ENCODE measurements around the gene NHEJ1.
"Not testable (repeated sequence)": the region's sequence is repeated elsewhere in the genome, so short reads cannot be mapped to it uniquely, and the experiment has no call there.

Gene NHEJ1

DNA sequence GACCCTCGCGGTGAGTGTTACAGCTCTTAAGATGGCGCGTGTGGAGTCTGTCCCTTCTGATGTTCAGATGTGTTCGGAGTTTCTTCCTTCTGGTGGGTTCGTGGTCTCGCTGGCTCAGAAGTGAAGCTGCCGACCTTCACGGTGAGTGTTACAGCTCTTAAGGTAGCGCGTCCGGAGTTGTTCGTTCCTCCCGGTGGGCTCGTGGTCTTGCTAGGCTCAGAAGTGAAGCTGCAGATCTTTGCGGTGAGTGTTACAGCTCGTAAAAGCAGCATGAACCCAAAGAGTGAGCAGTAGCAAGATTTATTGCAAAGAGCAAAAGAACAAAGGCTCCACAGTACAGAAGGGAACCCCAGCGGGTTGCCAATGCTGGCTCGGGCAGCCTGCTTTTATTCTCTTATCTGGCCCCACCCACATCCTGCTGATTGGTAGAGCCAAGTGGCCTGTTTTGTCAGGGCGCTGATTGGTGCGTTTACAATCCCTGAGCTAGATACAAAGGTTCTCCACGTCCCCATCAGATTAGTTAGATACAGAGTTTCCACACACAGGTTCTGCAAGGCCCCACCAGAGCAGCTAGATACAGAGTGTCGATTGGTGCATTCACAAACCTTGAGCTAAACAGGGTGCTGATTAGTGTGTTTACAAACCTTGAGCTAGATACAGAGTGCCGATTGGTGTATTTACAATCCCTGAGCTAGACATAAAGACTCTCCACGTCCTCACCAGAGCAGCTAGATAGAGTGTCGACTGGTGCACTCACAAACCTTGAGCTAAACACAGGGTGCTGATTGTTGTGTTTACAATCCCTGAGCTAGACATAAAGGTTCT is 40.1 kb upstream of the NHEJ1 start:
- not testable (repeated sequence) for H3K27me3 ChIP-seq (ENCODE audit: insufficient read depth, low read length); H3K27ac ChIP-seq (ENCODE audit: low read length); H3K36me3 ChIP-seq (ENCODE audit: insufficient read depth, low read depth, low read length); H3K4me3 ChIP-seq (ENCODE audit: low read length); H3K9ac ChIP-seq (ENCODE audit: low read depth, low read length); H3K9me3 ChIP-seq (ENCODE audit: insufficient read depth, low read depth, low read length); H3K4me1 ChIP-seq (ENCODE audit: insufficient read depth, low read length)

DNA sequence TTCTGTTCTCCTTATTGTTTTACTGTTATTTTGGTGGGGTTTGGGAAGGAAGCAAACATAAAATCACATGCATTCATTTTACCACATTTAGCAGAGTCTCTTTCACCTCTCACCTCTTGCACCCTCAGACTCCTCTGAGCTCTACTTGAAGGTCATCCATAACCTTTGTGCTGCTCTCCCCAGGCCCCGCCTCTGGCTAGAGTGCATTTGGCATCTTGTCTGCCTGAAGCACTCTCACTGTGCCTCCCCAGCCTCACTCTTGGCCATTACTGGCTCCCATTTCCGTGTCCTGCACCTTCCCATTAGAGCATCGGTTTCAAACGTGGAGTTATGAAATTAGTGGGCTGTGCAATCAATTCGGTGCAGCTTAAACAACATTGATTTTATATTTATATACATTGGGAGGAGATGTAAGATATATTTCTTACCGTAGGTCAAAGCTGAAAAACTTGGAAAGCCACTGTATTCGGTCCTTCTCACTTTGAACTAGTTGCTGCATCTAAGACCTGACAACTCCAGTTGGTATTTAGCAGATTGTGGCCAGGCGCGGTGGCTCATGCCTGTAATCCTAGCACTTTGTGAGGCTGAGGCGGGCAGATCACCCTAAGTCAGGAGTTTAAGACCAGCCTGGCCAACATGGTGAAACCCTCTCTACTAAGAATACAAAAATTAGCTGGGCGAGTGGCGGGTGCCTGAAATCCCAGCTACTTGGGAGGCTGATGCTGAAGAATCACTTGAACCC is 39.0 kb upstream of the NHEJ1 start:
- no peak overlapping the region for H3K27ac ChIP-seq (ENCODE audit: low read length)
- H3K4me3 ChIP-seq (ENCODE audit: low read length) = no peak overlapping the region
- H3K9me3 ChIP-seq (ENCODE audit: insufficient read depth, low read depth, low read length) = no peaks in the 10 kb centered on the region
- no peaks in the 10 kb centered on the region for H3K27me3 ChIP-seq (ENCODE audit: insufficient read depth, low read length)
- H3K36me3 ChIP-seq (ENCODE audit: insufficient read depth, low read depth, low read length) = no peaks in the 10 kb centered on the region
- H3K4me1 ChIP-seq (ENCODE audit: insufficient read depth, low read length) = no peaks in the 10 kb centered on the region
- H3K9ac ChIP-seq (ENCODE audit: low read depth, low read length) = no peak overlapping the region

DNA sequence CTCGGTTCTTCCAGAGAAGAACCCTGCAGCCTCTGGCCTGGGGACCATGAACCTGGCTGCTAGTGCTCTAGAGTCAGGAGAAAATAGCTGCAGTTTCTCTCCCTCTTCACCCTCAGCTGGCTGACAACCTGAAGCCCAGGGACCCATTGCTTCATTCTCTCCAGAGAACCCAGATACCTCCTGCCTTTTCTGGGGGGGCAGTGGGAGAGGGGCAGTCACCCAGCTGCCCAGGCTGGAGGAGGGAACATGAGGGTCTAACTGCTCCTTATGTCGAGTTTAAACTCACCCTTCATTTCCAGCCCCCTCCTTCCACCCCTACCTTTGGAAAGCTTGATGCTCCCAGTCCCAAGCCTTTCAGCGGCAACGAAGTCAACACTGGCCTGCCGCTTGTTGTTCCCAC is 38.4 kb upstream of the NHEJ1 start:
- no peaks in the 10 kb centered on the region for H3K4me1 ChIP-seq (ENCODE audit: insufficient read depth, low read length)
- H3K4me3 ChIP-seq (ENCODE audit: low read length) = no peak overlapping the region
- H3K27ac ChIP-seq (ENCODE audit: low read length) = no peak overlapping the region
- H3K9ac ChIP-seq (ENCODE audit: low read depth, low read length) = no peak overlapping the region
- H3K27me3 ChIP-seq (ENCODE audit: insufficient read depth, low read length) = no peaks in the 10 kb centered on the region
- no peaks in the 10 kb centered on the region for H3K36me3 ChIP-seq (ENCODE audit: insufficient read depth, low read depth, low read length)
- H3K9me3 ChIP-seq (ENCODE audit: insufficient read depth, low read depth, low read length) = no peaks in the 10 kb centered on the region

DNA sequence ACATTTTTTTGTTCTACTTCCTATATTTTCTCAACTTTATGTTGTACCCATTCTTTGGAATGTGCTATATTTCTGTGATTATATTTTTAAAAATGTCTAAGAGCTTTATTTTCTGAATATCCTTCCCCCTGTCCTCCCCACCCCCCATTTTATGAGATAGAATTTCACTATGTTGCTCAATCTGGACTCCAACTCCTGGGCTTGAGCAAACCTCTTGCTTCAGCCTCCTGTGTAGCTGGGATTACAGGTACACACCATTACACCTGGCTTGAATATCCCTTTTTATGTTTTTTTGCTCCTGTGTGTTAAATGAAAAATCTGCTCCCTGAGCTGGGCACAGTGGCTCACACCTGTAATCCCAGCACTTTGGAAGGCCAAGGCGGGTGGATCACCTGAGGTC is 36.8 kb upstream of the NHEJ1 start:
- Histone ChIP-seq H3K9ac (ENCODE audit: low read depth, low read length) (no peak overlapping the region), H3K36me3 (ENCODE audit: insufficient read depth, low read depth, low read length) (no peaks in the 10 kb centered on the region), H3K4me3 (ENCODE audit: low read length) (no peak overlapping the region), H3K4me1 (ENCODE audit: insufficient read depth, low read length) (no peaks in the 10 kb centered on the region), H3K9me3 (ENCODE audit: insufficient read depth, low read depth, low read length) (no peaks in the 10 kb centered on the region), H3K27ac (ENCODE audit: low read length) (no peak overlapping the region), H3K27me3 (ENCODE audit: insufficient read depth, low read length) (no peaks in the 10 kb centered on the region)

DNA sequence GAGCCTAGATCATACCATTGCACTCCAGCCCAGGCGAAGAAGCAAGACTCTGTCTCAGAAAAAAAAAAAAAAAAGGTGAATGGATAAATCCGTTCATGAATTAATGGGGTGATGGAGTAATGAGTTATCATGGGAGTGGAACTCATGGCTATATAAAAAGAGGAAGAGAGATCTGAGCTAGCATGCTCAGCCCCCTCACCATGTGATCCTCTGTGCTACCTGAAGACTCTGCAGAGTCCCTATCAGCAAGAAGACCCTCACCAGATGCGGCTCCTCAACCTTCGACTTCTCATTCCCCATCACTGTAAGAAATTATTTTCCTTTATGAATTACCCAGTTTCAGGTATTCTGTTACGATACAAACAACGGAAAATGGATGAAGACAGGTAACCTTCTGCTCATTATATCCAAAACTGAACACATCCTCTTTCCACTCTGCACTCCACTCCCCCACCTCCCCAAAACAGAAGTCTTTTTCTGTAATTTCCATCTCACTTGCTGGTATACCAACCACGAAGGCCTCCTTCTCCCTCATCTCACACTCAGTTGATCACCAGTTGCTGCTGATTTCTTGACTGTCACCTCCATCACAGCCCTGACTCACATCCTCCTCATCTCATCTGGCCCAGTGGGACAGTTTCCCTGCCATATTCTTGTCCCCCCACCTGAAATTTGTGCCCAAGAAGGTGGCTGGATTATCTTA is 26.3 kb upstream of the NHEJ1 start:
- Histone ChIP-seq H3K4me1 (ENCODE audit: insufficient read depth, low read length) (no peaks in the 10 kb centered on the region), H3K4me3 (ENCODE audit: low read length) (no peak overlapping the region), H3K9me3 (ENCODE audit: insufficient read depth, low read depth, low read length) (no peaks in the 10 kb centered on the region), H3K36me3 (ENCODE audit: insufficient read depth, low read depth, low read length) (peaks cover 25% of the 10 kb centered on the region), H3K9ac (ENCODE audit: low read depth, low read length) (no peak overlapping the region), H3K27me3 (ENCODE audit: insufficient read depth, low read length) (no peaks in the 10 kb centered on the region), H3K27ac (ENCODE audit: low read length) (no peak overlapping the region)

DNA sequence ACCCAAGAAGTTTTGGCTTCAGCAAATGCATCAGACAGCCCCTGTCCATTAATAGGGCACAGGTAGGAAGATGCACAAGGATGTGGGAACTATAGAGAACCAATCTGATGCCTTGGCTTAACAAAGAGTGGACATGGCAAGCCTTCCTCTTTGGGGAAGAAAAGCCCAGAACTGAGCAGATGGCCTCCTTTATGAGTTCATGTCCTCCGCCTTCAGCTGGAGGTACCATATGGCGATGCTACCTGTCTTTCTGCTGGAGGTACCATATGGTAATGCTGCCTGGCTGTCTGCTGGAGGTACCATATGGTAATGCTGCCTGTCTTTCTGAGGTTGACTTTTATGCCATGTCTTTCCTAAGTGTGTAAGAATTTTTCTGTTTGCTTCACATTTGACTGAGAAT is 23.5 kb upstream of the NHEJ1 start:
- Histone ChIP-seq H3K9me3 (ENCODE audit: insufficient read depth, low read depth, low read length) (no peaks in the 10 kb centered on the region), H3K27me3 (ENCODE audit: insufficient read depth, low read length) (no peaks in the 10 kb centered on the region), H3K4me1 (ENCODE audit: insufficient read depth, low read length) (peaks cover 2% of the 10 kb centered on the region; the same call in 1 of the 2 replicates), H3K36me3 (ENCODE audit: insufficient read depth, low read depth, low read length) (peaks cover 50% of the 10 kb centered on the region), H3K9ac (ENCODE audit: low read depth, low read length) (no peak overlapping the region), H3K27ac (ENCODE audit: low read length) (no peak overlapping the region), H3K4me3 (ENCODE audit: low read length) (no peak overlapping the region)

DNA sequence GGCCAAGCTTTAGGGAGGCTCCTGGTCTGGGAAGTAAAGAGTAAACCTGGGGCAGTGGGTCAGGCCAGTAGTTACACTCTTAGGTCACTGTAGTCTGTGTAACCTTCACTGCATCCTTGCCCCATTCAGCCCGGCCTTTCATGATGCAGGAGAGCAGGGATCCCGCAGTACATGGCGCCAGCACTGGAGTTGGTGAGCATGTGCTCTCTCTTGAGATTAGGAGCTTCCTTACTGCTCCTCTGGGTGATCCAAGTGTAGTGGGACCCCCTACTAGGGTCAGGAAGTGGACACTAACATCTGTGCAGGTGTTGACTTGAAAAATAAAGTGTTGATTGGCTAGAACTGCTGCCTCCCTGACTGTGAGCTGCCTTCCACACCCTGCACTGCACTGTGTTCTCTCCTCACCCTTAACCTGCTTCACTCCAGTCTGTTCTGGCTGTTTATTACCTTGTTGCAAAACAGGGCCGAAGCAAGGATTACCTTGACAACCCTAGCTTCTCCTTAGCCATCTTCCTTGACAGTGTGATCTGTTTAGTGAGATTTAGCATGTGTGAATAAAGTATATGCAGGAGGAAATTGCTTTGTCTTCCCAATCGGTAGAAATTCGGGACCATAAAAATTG is 22.6 kb upstream of the NHEJ1 start:
- Histone ChIP-seq H3K36me3 (ENCODE audit: insufficient read depth, low read depth, low read length) (peaks cover 50% of the 10 kb centered on the region), H3K27me3 (ENCODE audit: insufficient read depth, low read length) (no peaks in the 10 kb centered on the region), H3K9me3 (ENCODE audit: insufficient read depth, low read depth, low read length) (no peaks in the 10 kb centered on the region)

DNA sequence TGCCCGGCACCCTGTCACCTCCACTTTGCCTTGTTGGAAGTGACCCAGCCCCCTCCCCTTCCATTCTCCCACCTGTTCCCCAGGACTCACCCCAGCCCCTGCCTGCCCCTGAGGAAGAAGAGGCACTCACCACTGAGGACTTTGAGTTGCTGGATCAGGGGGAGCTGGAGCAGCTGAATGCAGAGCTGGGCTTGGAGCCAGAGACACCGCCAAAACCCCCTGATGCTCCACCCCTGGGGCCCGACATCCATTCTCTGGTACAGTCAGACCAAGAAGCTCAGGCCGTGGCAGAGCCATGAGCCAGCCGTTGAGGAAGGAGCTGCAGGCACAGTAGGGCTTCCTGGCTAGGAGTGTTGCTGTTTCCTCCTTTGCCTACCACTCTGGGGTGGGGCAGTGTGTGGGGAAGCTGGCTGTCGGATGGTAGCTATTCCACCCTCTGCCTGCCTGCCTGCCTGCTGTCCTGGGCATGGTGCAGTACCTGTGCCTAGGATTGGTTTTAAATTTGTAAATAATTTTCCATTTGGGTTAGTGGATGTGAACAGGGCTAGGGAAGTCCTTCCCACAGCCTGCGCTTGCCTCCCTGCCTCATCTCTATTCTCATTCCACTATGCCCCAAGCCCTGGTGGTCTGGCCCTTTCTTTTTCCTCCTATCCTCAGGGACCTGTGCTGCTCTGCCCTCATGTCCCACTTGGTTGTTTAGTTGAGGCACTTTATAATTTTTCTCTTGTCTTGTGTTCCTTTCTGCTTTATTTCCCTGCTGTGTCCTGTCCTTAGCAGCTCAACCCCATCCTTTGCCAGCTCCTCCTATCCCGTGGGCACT is 21.9 kb upstream of the NHEJ1 start:
- no peaks in the 10 kb centered on the region for H3K27me3 ChIP-seq (ENCODE audit: insufficient read depth, low read length)
- no peak overlapping the region for H3K9ac ChIP-seq (ENCODE audit: low read depth, low read length)
- no peak overlapping the region for H3K27ac ChIP-seq (ENCODE audit: low read length)
- H3K4me3 ChIP-seq (ENCODE audit: low read length) = no peak overlapping the region
- H3K4me1 ChIP-seq (ENCODE audit: insufficient read depth, low read length) = peaks cover 7% of the 10 kb centered on the region; the same call in 1 of the 2 replicates
- H3K36me3 ChIP-seq (ENCODE audit: insufficient read depth, low read depth, low read length) = peaks cover 50% of the 10 kb centered on the region
- no peaks in the 10 kb centered on the region for H3K9me3 ChIP-seq (ENCODE audit: insufficient read depth, low read depth, low read length)

More for the DNA sequence above, 22.6 kb upstream of the NHEJ1 start:
- Histone ChIP-seq H3K4me1 (ENCODE audit: insufficient read depth, low read length) (peaks cover 7% of the 10 kb centered on the region; the same call in 1 of the 2 replicates), H3K9ac (ENCODE audit: low read depth, low read length) (no peak overlapping the region), H3K27ac (ENCODE audit: low read length) (no peak overlapping the region), H3K4me3 (ENCODE audit: low read length) (no peak overlapping the region)

DNA sequence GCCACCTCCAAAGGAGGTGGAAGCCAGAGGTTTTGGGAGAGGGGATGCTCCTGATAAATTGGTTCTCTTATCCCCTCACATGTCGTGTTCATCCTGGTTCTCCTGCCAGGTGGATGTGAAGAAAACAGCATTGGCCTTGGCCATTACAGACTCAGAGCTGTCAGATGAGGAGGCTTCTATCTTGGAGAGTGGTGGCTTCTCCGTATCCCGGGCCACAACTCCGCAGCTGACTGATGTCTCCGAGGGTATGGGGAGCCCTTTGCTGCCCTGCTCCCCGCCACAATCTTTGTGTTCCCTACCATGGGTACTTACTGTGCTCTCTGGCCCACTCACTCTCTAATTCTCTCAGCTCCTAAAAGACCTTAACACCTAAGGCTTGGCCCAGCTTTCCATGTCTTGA is 20.9 kb upstream of the NHEJ1 start:
- Histone ChIP-seq H3K36me3 (ENCODE audit: insufficient read depth, low read depth, low read length) (peaks cover 50% of the 10 kb centered on the region), H3K9me3 (ENCODE audit: insufficient read depth, low read depth, low read length) (no peaks in the 10 kb centered on the region), H3K27me3 (ENCODE audit: insufficient read depth, low read length) (no peaks in the 10 kb centered on the region), H3K4me1 (ENCODE audit: insufficient read depth, low read length) (peaks cover 7% of the 10 kb centered on the region; the same call in 1 of the 2 replicates), H3K9ac (ENCODE audit: low read depth, low read length) (no peak overlapping the region), H3K27ac (ENCODE audit: low read length) (no peak overlapping the region), H3K4me3 (ENCODE audit: low read length) (no peak overlapping the region)

DNA sequence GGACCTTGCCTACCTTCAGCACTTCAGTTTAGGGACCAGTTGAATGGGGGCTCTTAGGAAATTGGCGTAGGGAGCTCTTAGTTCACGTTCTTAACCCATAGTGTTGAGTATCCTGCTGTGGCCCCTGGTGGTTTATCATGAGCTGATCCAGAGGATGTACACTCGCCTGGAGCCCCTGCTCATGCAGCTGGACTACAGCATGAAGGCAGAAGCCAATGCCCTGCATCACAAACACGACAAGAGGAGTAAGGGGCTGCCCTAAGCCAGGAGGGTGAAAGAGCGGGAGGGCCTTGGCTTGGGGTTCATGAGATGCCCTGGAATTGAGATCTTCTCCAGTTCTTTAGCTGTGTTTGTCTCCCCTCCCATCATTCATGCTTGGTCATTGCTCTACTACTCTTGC is 20.3 kb upstream of the NHEJ1 start:
- Histone ChIP-seq H3K4me3 (ENCODE audit: low read length) (no peak overlapping the region), H3K27me3 (ENCODE audit: insufficient read depth, low read length) (no peaks in the 10 kb centered on the region), H3K36me3 (ENCODE audit: insufficient read depth, low read depth, low read length) (peaks cover 50% of the 10 kb centered on the region), H3K4me1 (ENCODE audit: insufficient read depth, low read length) (peaks cover 7% of the 10 kb centered on the region; the same call in 1 of the 2 replicates), H3K9me3 (ENCODE audit: insufficient read depth, low read depth, low read length) (no peaks in the 10 kb centered on the region), H3K9ac (ENCODE audit: low read depth, low read length) (no peak overlapping the region), H3K27ac (ENCODE audit: low read length) (no peak overlapping the region)
